ENCODE data around the gene HPSE2. TPM values are rescaled to one million over a fixed set of nuclear protein-coding genes. Genes with fewer than 3 reads are reported as not detected.

Gene HPSE2
- total and polyA plus RNA-seq, 2 of the 8 experiments (the other 6 are each of a cell fraction or from before 2014, with no cell fraction given), result 0.41 to 0.58 TPM

- Histone ChIP-seq H3K4me2 (ENCODE audit: insufficient read depth in 1 of 2, low read depth in 2 of 2, low read length in 2 of 2) (no peak overlapping the region), H3K14ac (ENCODE audit: insufficient read length) (no peak overlapping the region), H4K8ac (ENCODE audit: extremely low read depth, insufficient read depth, low read length) (no peak overlapping the region), H3K36me3 (ENCODE audit: control insufficient read depth in 2 of 4, insufficient read depth in 4 of 4, low read length in 3 of 4) (no peaks in the 10 kb centered on the region), H3K4ac (replicated peaks; ENCODE audit: insufficient read length, low read depth, low read length) (no peak overlapping the region), H3K79me2 (ENCODE audit: control insufficient read depth in 1 of 2, insufficient read depth in 2 of 2, low read length in 2 of 2) (no peaks in the 10 kb centered on the region), H2BK15ac (ENCODE audit: low read length) (no peak overlapping the region), H4K91ac (replicated peaks; ENCODE audit: insufficient read length, low read length) (no peak overlapping the region), H3K9ac (replicated peaks in 1 of 4; ENCODE audit: extremely low read depth in 1 of 4, low read depth in 3 of 4, low read length in 3 of 4) (no peak overlapping the region), H3K4me1 (replicated peaks in 1 of 4; ENCODE audit: control insufficient read depth in 3 of 4, insufficient read depth in 4 of 4, low read length in 3 of 4) (peaks cover 0 to 3% (median 0%) of the 10 kb centered on the region in 4 experiments; a peak in 1 of 7 replicates), H2BK5ac (ENCODE audit: low read depth, low read length) (no peak overlapping the region), H2BK120ac (replicated peaks; ENCODE audit: low read depth, low read length) (no peak overlapping the region), H3K9me3 (ENCODE audit: insufficient read depth in 2 of 2, low read depth in 1 of 2, low read length in 1 of 2) (no peaks in the 10 kb centered on the region), H3K27ac (ENCODE audit: low read depth, low read length) (no peak overlapping the region), H3K23me2 (ENCODE audit: low read depth, low read length) (no peaks in the 10 kb centered on the region), H2BK20ac (ENCODE audit: low read length) (no peak overlapping the region), H3K23ac (ENCODE audit: insufficient read length) (no peak overlapping the region), H2AFZ (ENCODE audit: low read length) (no peak overlapping the region), H4K5ac (ENCODE audit: insufficient read length, low read depth, low read length) (no peak overlapping the region), H2BK12ac (ENCODE audit: low read depth, low read length) (no peak overlapping the region), H3K4me3 (ENCODE audit: extremely low read depth in 1 of 4, insufficient read depth in 2 of 4, low read depth in 3 of 4, low read length in 4 of 4) (no peak overlapping the region), H3K56ac (replicated peaks; ENCODE audit: insufficient read length, low read depth, low read length) (no peak overlapping the region), H3K18ac (ENCODE audit: extremely low read depth, low read length) (no peak overlapping the region), H3K79me1 (ENCODE audit: low read depth, low read length) (no peaks in the 10 kb centered on the region), H4K20me1 (replicated peaks in 1 of 2; ENCODE audit: control insufficient read depth in 1 of 2, insufficient read depth in 2 of 2, low read length in 2 of 2) (no peaks in the 10 kb centered on the region), H3K27me3 (replicated peaks in 1 of 4; ENCODE audit: control insufficient read depth in 3 of 4, extremely low read depth in 1 of 4, insufficient read depth in 3 of 4, low read length in 3 of 4) (peaks cover 0 to 1% (median 0%) of the 10 kb centered on the region in 4 experiments; a peak in 1 of 7 replicates), H2AK5ac (ENCODE audit: low read depth, low read length) (no peak overlapping the region)
- TF ChIP-seq JUN (IDR thresholded peaks at IDR 0.05; ENCODE audit: low read depth, low read length) (no peak), BACH1 (IDR thresholded peaks at IDR 0.05; ENCODE audit: low read length) (no peak), CBX5 (IDR thresholded peaks at IDR 0.05; ENCODE audit: low read depth, low read length) (no peak), ZNF274 (IDR thresholded peaks at IDR 0.05; ENCODE audit: borderline replicate concordance, extremely low read depth, low read length) (no peak)
- POLR2A ChIA-PET (ENCODE audit: partially characterized antibody), result no interaction called here
- DNase-seq (ENCODE audit: low read depth in 1 of 2, low spot score in 2 of 2), result no peak
- CTCF ChIA-PET (ENCODE audit: partially characterized antibody), result interaction anchor here (0.8 to 2.9 kb wide), 3 partner anchors 12 to 88 kb away, joined by 3 to 9 read pairs (median 4); no protein-coding TSS in a partner anchor
- 77% methylated on average over 7 of the region's 7 CpGs; no CpG with 5 or more reads in 1 of the 2 experiments for WGBS, 2 experiments (ENCODE audit: extremely low coverage in 1 of 2, insufficient coverage in 1 of 2, insufficient read length in 1 of 2, insufficient replicate concordance in 2 of 2, low coverage in 1 of 2, low lambda C conversion rate in 2 of 2, missing lambda C conversion rate in 1 of 2)
- no peak for FAIRE-seq
Observed at GRCh38 chr10:98555021-98555619, 680.5 kb downstream of the HPSE2 start.

All from H1 (cell line).